ENCODE results near the gene PROM1. TPM values are rescaled to one million over a fixed set of nuclear protein-coding genes. Genes with fewer than 3 reads are reported as not detected.

Gene PROM1
- total RNA-seq, 6 experiments from 2014 or later = 0.86 to 2.2 (median 1.3) TPM

- no peak for TF ChIP-seq CTCF (IDR thresholded peaks at IDR 0.05)
- no peak for TF ChIP-seq POLR2A (IDR thresholded peaks at IDR 0.05)
- intact Hi-C loops (cut with DNase I) = no loop called here
- Histone ChIP-seq H3K36me3 (no peaks in the 10 kb centered on the region), H3K27me3 (no peaks in the 10 kb centered on the region), H3K9me3 (no peaks in the 10 kb centered on the region), H3K4me3 (no peak overlapping the region), H3K27ac (no peak overlapping the region), H3K4me1 (no peaks in the 10 kb centered on the region)
- ATAC-seq (no peak), DNase-seq (no peak)
- 42% methylated on average over 2 of the region's 3 CpGs for WGBS (ENCODE audit: insufficient coverage, low coverage, low lambda C conversion rate, missing lambda C conversion rate)
These were observed 27.0 kb upstream of the PROM1 start for GRCh38 chr4:16110661-16111290.

- ATAC-seq (no peak), DNase-seq (no peak)
- Histone ChIP-seq H3K36me3 (no peaks in the 10 kb centered on the region), H3K4me1 (no peaks in the 10 kb centered on the region), H3K27ac (no peak overlapping the region), H3K4me3 (no peak overlapping the region), H3K9me3 (no peaks in the 10 kb centered on the region), H3K27me3 (no peaks in the 10 kb centered on the region)
- TF ChIP-seq POLR2A (IDR thresholded peaks at IDR 0.05) (no peak), CTCF (IDR thresholded peaks at IDR 0.05) (no peak)
- intact Hi-C loops (cut with DNase I) = no loop called here
These were observed 26.4 kb upstream of the PROM1 start for GRCh38 chr4:16110199-16110598.

GRCh38 chr4:16109256-16109655 lies 25.4 kb upstream of the PROM1 start:
- WGBS (ENCODE audit: insufficient coverage, low coverage, low lambda C conversion rate, missing lambda C conversion rate) = 83% methylated on average over 2 of the region's 6 CpGs
- H3K4me3 ChIP-seq = no peak overlapping the region
- ATAC-seq = no peak

GRCh38 chr4:16106956-16107355 lies 23.1 kb upstream of the PROM1 start:
- Histone ChIP-seq H3K27ac (no peak overlapping the region), H3K4me3 (no peak overlapping the region), H3K4me1 (no peaks in the 10 kb centered on the region), H3K27me3 (no peaks in the 10 kb centered on the region), H3K9me3 (no peaks in the 10 kb centered on the region), H3K36me3 (no peaks in the 10 kb centered on the region)
- 62% methylated on average over 2 of the region's 6 CpGs for WGBS (ENCODE audit: insufficient coverage, low coverage, low lambda C conversion rate, missing lambda C conversion rate)
- TF ChIP-seq POLR2A (IDR thresholded peaks at IDR 0.05) (no peak), CTCF (IDR thresholded peaks at IDR 0.05) (no peak)
- peak; percentile 56 to 90 (median 80) for ATAC-seq
- DNase-seq = peak in 2 of 3 donors; percentile 43 to 65
- intact Hi-C loops (cut with DNase I) = no loop called here

More at GRCh38 chr4:16109256-16109655, 25.4 kb upstream of the PROM1 start:
- no peaks in the 10 kb centered on the region for H3K4me1 ChIP-seq
- no peak overlapping the region for H3K27ac ChIP-seq
- no peak for TF ChIP-seq CTCF (IDR thresholded peaks at IDR 0.05)
- TF ChIP-seq POLR2A (IDR thresholded peaks at IDR 0.05) = no peak
- no peaks in the 10 kb centered on the region for H3K36me3 ChIP-seq
- DNase-seq = no peak
- no peaks in the 10 kb centered on the region for H3K9me3 ChIP-seq
- no peaks in the 10 kb centered on the region for H3K27me3 ChIP-seq
- intact Hi-C loops (cut with DNase I) = no loop called here

- ATAC-seq = no peak
- no peaks in the 10 kb centered on the region for H3K4me1 ChIP-seq
- H3K9me3 ChIP-seq = no peaks in the 10 kb centered on the region
- no peak overlapping the region for H3K27ac ChIP-seq
- 47% methylated on average over 1 of the region's 2 CpGs for WGBS (ENCODE audit: insufficient coverage, low coverage, low lambda C conversion rate, missing lambda C conversion rate)
- H3K4me3 ChIP-seq = no peak overlapping the region
- no peak for DNase-seq
- no peak for TF ChIP-seq POLR2A (IDR thresholded peaks at IDR 0.05)
- TF ChIP-seq CTCF (IDR thresholded peaks at IDR 0.05) = no peak
- H3K27me3 ChIP-seq = no peaks in the 10 kb centered on the region
- intact Hi-C loops (cut with DNase I) = no loop called here
- H3K36me3 ChIP-seq = no peaks in the 10 kb centered on the region
These were observed 20.7 kb upstream of the PROM1 start for GRCh38 chr4:16104520-16104919.
